Bronchial epithelial cell (primary cell): Measurements from ENCODE around the gene CNTNAP1. TPM values are rescaled to one million over a fixed set of nuclear protein-coding genes. Genes with fewer than 3 reads are reported as not detected.
"Not testable (repeated sequence)": the region's sequence is repeated elsewhere in the genome, so short reads cannot be mapped to it uniquely, and the experiment has no call there.

Source experiments
- DNase-seq: peaks from one replicate; pipeline ENCODE4 v3.0.0-alpha.2; 2010; ENCODE audit warnings: low read depth
- FAIRE-seq: peaks from 2 replicates; lab custom pipeline; 2011; peaks lifted over from hg19 to GRCh38; lab: Jason Lieb, UNC
- H3K27me3 ChIP-seq: 2 replicates; pipeline ENCODE4 v1.5.1; 2011; ENCODE audit warnings: low read length; ENCODE audit not compliant: control insufficient read depth, insufficient read depth
- H3K36me3 ChIP-seq: 2 replicates; pipeline ENCODE4 v1.5.1; 2011; ENCODE audit warnings: low read length; ENCODE audit not compliant: control insufficient read depth, insufficient read depth
- H3K4me3 ChIP-seq: 2 replicates; pipeline ENCODE4 v1.5.1; 2011; ENCODE audit warnings: mild to moderate bottlenecking, low read depth, low read length, control low read depth
- CTCF ChIP-seq: IDR thresholded peaks from 2 replicates; pipeline ENCODE4 v1.5.1; 2011; ENCODE audit warnings: mild to moderate bottlenecking, moderate library complexity, low read length, control low read depth, inconsistent platforms; ENCODE audit not compliant: insufficient read depth, severe bottlenecking
- total RNA-seq: library from RNA; depleted of rRNA; stranded (reverse); fragments of >200 nt; gene quantifications from 2 replicates; pipeline ENCODE4 v1.2.1, GENCODE V29; 2014

Gene CNTNAP1
- total RNA-seq, 1 donor from 2014 or later = 0.53 TPM

GRCh38 chr17:42659079-42659931, 23.0 kb upstream of the CNTNAP1 start, which contains the start of gene TUBG2:
TSS of gene TUBG2 (plus strand) at chr17:42659284. CDS start at chr17:42659504, 220 bp downstream.
- DNase-seq (peak; percentile 83), FAIRE-seq (no peak)
- peak within 1 kb of the TSS; percentile 67 for H3K4me3 ChIP-seq
- no peaks in the 10 kb centered on the region for H3K27me3 ChIP-seq
- TF ChIP-seq CTCF = no peak
- H3K36me3 ChIP-seq = peaks cover 2% of the 10 kb centered on the region

- not testable (repeated sequence) for FAIRE-seq, H3K36me3 ChIP-seq, DNase-seq, H3K27me3 ChIP-seq
- H3K4me3 ChIP-seq = peak overlapping the region; percentile 67
Observed at GRCh38 chr17:42659932-42660274, 22.4 kb upstream of the CNTNAP1 start.

GRCh38 chr17:42660692-42661345, 21.5 kb upstream of the CNTNAP1 start:
- FAIRE-seq = no peak

GRCh38 chr17:42665581-42666001, 16.7 kb upstream of the CNTNAP1 start:
- FAIRE-seq = peak; percentile 7
- no peaks in the 10 kb centered on the region for H3K27me3 ChIP-seq
- peaks cover 26% of the 10 kb centered on the region for H3K36me3 ChIP-seq
- DNase-seq = no peak
- no peak overlapping the region for H3K4me3 ChIP-seq
- no peak for TF ChIP-seq CTCF

More at GRCh38 chr17:42660692-42661345, 21.5 kb upstream of the CNTNAP1 start:
- no peak for DNase-seq
- peaks cover 4% of the 10 kb centered on the region for H3K36me3 ChIP-seq
- H3K4me3 ChIP-seq = no peak overlapping the region
- H3K27me3 ChIP-seq = no peaks in the 10 kb centered on the region
- no peak for TF ChIP-seq CTCF

GRCh38 chr17:42666126-42666525, 16.2 kb upstream of the CNTNAP1 start:
- not testable (repeated sequence) for H3K4me3 ChIP-seq, H3K27me3 ChIP-seq
- peaks cover 31% of the 10 kb centered on the region for H3K36me3 ChIP-seq

GRCh38 chr17:42667088-42667951, 15.0 kb upstream of the CNTNAP1 start:
- FAIRE-seq = peak; percentile 99
- DNase-seq = peak; percentile 94
- Histone ChIP-seq H3K4me3 (no peak overlapping the region), H3K27me3 (no peaks in the 10 kb centered on the region), H3K36me3 (peaks cover 39% of the 10 kb centered on the region)
- TF ChIP-seq CTCF = no peak

More at GRCh38 chr17:42666126-42666525, 16.2 kb upstream of the CNTNAP1 start:
- not testable (repeated sequence) for DNase-seq, FAIRE-seq
